Cardiac fibroblast (primary cell): ENCODE results near the gene SYTL1.
A peak's percentile ranks its signal among the peaks of the same experiment; 100 is the strongest.

Experiments used
- DNase-seq, 2 donors: peaks; one replicate each; pipeline versions ENCODE4 v3.0.0 to v3.0.0-alpha.2; 2010; ENCODE audit warnings: low read depth in 2 of 2
- H3K4me3 ChIP-seq, 2 donors: replicated peaks in 1 of 2; 1 replicate in 1 of 2; 2 replicates in 1 of 2; pipeline ENCODE4 v1.5.1; 2011; ENCODE audit warnings: low read depth in 2 of 2, low read length in 2 of 2, mild to moderate bottlenecking in 2 of 2, moderate library complexity in 1 of 2
- CTCF ChIP-seq: IDR thresholded peaks from one replicate; pipeline ENCODE4 v1.5.1; 2011; ENCODE audit warnings: low read depth, mild to moderate bottlenecking, low read length, inconsistent platforms

The SYTL1 gene, protein sequence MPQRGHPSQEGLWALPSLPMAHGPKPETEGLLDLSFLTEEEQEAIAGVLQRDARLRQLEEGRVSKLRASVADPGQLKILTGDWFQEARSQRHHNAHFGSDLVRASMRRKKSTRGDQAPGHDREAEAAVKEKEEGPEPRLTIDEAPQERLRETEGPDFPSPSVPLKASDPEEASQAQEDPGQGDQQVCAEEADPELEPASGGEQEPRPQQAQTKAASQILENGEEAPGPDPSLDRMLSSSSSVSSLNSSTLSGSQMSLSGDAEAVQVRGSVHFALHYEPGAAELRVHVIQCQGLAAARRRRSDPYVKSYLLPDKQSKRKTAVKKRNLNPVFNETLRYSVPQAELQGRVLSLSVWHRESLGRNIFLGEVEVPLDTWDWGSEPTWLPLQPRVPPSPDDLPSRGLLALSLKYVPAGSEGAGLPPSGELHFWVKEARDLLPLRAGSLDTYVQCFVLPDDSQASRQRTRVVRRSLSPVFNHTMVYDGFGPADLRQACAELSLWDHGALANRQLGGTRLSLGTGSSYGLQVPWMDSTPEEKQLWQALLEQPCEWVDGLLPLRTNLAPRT

DNA sequence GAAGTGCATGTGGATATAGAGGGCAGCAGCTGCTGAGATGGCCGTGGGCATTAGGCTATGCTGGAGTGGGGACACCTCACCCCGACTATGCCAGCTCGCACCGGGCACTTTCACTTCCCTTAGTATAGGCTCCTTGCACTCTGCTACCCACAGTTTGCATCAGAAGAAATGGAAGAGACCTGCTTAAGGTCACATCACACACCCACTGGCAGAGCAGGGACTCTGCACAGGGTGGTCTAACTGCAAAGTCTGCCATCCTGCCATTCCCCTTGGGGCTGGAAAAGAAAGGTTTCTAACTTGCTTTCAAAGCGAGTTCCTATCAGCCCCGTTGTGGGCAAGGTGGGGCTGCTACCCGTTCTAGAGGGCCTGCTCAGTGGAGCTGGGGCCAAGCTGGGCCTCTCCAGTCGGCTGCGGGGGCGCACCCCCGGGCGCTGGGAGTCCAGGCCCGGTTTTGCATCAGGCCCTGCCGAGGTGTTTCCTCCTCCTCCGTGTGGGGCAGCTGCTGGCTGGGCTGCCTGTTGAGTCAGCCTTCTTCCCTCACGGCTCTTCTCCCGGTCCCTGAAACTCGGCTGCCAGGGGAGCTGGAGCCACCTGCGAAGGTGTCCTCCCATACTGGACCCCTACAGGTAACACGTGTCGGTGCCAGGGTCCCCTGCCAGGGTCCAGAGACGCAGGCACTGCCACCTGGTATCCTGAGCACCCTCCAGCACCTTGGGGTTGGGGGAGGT, at the start of gene SYTL1:
Gene SYTL1, plus strand, starts transcription at position 498 of the 728 bp plus-strand sequence. CDS start 3,313 bp downstream, outside the sequence.
- H3K4me3 ChIP-seq, result no peak within 1 kb of the TSS
- TF ChIP-seq CTCF, result no peak
- DNase-seq, result peak; percentile 61 to 71

GRCh38 chr1:27292106-27292505, 49.7 kb upstream of the SYTL1 start:
- DNase-seq, result peak in 1 of 2 donors; percentile 54
- no peak for TF ChIP-seq CTCF
- no peak overlapping the region for H3K4me3 ChIP-seq

- no peak overlapping the region for H3K4me3 ChIP-seq
- TF ChIP-seq CTCF, result no peak
- DNase-seq, result no peak
Observed at GRCh38 chr1:27293915-27294314, 47.9 kb upstream of the SYTL1 start.

- DNase-seq, result peak; percentile 65 to 72
- H3K4me3 ChIP-seq, result no peak overlapping the region
- peak; percentile 73 for TF ChIP-seq CTCF
Observed at GRCh38 chr1:27296773-27297291, 45.0 kb upstream of the SYTL1 start.

DNA sequence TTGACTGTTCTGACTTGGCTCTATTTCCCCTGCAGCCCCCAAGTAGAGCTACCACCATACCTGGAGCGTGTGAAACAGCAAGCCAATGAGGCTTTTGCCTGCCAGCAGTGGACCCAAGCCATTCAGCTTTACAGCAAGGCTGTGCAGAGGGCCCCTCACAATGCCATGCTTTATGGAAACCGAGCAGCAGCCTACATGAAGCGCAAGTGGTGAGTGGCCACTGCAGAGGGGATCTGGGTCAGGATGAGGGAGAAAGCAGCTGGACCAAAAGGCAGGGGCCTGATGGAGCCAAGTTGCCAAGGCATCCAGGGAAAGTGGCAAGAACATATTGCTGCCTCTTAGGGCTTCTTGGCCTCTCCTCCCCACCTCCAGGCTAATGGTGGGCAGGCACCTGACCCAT, 43.9 kb upstream of the SYTL1 start:
- no peak for DNase-seq
- no peak for TF ChIP-seq CTCF
- H3K4me3 ChIP-seq, result no peak overlapping the region

GRCh38 chr1:27298632-27299384, 43.0 kb upstream of the SYTL1 start:
- DNase-seq, result no peak
- no peak overlapping the region for H3K4me3 ChIP-seq
- TF ChIP-seq CTCF, result no peak
